NCI-H748 (cell line): Measurements from ENCODE around the gene DUSP22.

Source experiments
- DNase-seq: peaks from one replicate; lab custom pipeline; 2025; ENCODE audit not compliant: unreplicated experiment; lab: John Stamatoyannopoulos, UW

Gene DUSP22

DNA sequence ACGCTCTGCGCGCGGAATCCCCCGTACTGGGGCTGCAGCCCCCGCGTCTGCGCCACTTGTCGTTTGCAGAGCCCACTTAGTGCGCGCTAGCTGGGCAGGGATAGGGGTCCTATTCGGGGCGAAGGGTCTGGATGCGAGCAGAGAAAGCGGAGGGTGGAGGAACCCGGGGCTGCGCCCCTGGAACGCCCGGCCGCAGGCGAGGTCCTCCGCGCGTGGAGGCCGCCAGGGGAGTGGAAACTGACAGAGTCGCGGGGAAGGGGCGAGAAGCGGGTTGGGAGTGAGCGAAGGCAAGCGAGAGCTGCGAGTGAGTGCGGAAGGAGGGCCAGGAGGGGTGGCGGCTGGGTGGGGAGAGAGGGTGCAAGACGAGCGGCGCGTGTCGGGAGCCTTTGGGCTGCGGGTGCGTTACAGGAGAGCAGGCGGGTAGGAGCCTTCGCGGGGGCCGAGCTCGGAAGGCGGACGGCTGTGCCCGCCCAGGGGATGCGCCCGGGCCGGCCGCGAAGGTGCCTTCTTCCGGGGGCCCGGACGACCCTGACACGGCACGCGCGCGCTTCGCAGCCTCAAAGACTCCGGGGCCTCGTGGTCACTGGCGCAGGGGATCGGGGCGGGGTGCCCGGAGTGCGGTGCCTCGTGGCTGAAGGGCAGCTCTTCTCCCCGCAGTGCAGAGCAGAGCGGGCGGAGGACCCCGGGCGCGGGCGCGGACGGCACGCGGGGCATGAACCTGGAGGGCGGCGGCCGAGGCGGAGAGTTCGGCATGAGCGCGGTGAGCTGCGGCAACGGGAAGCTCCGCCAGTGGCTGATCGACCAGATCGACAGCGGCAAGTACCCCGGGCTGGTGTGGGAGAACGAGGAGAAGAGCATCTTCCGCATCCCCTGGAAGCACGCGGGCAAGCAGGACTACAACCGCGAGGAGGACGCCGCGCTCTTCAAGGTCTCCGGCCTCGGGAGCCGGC, 100.4 kb downstream of the DUSP22 start:
- peak; percentile 62 for DNase-seq

DNA sequence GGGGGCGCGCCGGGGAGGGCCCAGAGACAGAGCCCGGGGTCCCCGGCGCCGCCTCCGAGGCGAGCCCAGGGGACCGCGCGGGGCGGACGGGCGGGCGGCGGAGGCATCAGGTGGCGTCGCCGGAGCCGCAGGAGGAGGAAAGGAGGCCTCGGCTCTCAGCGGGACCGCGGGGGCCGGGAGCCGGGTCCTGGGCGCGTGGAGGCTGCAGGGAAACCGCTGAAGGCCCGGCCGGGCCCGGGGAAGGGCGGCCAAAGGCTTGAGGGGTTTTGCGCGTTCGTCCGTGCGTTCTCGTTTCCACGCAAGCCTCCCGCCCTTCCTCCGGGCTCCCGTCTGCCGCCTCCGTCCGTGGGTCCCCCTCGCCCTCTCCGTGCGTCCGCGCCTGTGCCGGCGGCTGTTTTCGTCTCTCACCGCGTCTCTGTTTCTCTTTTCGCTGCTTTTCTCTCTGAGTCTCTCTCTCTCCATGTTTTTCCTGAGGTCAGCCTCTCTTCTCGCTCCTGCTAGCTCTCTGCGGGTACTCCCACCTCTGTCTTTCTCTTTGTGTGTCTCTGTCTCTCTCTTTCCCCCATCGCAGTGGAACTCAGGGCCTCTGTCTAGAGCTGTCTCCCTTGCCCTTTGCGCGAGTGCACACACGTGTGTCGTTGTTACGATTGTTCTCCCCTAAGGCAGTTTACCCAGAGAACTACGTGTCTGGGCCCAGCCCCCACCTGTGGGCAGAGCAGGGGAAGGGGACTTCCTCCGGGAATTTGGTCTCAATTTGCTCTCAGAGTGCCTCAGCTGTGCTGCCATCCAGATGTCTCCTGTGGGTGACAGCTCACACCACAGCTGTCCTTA, 101.3 kb downstream of the DUSP22 start:
- peak; percentile 46 for DNase-seq

DNA sequence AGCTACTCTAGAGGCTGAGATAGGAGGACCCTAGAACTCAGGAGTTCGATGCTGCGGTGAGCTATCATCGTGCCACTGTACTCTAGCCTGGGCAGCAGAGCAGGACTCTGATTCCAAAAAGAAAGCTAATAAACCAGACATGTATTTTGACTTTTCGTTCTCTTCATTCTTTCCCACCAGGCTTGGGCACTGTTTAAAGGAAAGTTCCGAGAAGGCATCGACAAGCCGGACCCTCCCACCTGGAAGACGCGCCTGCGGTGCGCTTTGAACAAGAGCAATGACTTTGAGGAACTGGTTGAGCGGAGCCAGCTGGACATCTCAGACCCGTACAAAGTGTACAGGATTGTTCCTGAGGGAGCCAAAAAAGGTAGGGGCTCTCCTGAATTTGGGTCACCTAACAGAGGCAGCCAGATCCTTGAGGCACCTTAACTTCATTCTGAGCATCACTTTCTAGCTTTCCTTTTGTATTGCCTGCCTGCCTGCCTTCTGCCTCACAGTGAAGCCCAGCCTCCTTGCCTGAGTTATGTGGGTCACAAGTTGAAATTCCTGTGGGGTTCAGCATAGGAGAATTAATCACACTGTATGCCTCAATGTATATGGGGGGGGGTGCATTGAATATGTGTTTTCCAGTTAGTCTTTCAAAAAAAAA, 102.5 kb downstream of the DUSP22 start:
- DNase-seq, result no peak

DNA sequence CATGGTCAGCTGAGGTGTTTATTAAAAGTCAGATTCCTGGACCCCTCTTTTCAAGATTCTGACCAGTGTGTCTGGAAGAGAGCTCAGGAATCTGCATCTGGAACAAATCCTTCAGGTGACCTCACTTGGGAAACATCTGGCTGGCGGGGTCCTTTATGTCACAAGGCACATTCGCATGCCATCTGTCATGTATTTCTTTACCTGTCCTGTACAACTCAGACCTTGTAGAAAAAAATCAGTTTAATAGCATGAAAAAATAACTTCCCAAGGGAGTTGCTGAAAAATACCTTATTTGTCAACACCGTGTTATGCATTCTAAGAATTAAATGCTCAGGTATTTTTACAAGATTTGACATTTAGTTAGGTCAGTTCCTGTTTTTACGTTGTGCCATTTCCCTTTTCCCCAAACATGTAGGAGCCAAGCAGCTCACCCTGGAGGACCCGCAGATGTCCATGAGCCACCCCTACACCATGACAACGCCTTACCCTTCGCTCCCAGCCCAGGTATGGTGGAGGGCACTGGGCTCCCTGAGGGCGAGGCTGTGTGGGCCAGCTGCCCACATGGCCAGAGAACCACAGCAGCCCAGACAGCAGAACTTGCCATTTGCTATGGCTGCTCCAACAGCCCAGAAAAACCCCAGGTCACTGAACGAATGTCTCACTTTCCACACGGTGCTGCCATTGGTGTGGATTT, 103.3 kb downstream of the DUSP22 start:
- no peak for DNase-seq

DNA sequence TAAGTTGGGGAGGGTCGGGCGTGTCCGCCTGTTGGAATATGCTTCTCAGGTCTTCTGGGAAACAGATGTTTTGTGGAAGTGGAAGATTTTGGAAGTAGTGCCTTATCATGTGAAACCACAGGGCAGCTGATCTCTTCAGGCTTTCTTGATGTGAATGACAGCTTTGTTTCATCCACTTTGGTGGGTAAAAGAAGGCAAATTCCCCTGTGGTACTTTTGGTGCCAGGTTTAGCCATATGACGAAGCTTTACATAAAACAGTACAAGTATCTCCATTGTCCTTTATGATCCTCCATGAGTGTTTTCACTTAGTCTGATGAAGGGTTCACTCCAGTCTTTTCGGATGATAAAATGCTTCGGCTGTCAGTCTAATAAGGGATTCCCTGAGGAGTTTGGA, 103.8 kb downstream of the DUSP22 start:
- no peak for DNase-seq

DNA sequence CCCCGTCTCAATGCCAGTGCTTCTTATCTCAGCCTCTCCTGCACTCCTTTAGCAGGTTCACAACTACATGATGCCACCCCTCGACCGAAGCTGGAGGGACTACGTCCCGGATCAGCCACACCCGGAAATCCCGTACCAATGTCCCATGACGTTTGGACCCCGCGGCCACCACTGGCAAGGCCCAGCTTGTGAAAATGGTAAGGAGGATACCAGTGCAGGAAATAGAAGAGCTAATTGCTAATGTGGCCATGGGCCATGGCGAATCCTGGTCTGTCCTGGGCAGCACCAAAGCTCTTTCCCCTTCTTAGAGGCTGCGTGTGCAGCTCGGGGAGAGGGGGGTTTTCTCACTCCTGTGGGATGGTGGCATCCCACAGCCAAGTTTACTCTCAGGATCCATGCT, 104.8 kb downstream of the DUSP22 start:
- no peak for DNase-seq

DNA sequence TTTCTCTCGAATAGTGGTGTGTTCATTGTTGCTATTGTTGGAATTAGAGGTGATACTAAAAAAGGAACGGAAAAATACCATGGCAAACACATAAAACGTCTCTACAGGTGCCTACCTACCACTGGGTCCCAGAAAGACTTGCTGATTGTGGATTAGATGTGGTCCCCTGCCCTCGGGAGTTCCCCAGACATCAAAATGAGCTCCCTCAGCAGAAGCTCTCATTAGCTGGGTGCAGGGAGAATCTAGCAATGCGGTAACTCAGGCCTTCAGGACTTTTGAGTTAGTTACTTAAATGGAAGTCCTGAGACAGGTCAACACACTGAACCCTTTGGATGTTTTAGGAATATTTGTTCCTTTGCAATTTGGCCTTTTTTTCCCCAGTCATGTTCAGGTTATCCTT, 105.3 kb downstream of the DUSP22 start:
- DNase-seq, result no peak

DNA sequence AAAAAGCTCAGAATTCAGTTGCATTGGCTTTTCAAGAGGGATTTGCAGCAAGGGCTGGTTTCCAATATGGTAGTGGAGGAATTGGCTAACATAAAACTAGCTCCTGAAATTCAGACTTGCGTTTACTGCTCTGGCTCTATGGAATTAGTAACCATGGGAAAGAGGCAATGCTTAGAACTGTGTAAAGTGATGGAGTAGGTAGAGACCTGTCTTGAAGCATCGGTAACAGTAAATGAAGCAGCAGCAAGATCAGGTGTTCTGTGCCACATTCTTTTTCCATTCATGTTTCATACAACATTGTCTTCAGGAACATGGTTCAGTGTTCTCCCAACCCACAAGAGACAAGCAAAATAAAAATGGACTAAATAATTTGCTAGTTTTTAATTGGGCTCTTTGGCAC, 105.8 kb downstream of the DUSP22 start:
- no peak for DNase-seq

DNA sequence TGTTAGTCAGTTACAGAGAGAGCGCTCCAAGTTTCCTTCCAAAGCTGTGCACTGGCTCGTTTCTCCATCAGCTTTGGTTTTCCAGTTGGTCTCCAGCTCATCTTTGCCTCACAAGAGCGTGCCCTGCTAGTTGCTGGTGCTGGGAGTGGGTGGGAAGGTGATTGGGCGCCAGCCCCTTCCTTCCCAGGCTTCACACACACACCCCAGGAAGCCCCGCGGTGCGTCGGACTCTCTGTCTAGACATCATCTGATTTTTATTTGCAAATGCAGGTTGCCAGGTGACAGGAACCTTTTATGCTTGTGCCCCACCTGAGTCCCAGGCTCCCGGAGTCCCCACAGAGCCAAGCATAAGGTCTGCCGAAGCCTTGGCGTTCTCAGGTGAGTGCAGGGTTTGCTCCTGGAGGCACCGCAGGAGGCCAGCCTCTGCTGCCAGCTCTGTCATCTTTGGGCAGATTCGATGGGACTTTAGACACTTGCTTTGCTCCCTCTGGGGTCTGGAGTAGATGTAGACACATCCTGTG, 106.3 kb downstream of the DUSP22 start:
- DNase-seq, result peak; percentile 79

DNA sequence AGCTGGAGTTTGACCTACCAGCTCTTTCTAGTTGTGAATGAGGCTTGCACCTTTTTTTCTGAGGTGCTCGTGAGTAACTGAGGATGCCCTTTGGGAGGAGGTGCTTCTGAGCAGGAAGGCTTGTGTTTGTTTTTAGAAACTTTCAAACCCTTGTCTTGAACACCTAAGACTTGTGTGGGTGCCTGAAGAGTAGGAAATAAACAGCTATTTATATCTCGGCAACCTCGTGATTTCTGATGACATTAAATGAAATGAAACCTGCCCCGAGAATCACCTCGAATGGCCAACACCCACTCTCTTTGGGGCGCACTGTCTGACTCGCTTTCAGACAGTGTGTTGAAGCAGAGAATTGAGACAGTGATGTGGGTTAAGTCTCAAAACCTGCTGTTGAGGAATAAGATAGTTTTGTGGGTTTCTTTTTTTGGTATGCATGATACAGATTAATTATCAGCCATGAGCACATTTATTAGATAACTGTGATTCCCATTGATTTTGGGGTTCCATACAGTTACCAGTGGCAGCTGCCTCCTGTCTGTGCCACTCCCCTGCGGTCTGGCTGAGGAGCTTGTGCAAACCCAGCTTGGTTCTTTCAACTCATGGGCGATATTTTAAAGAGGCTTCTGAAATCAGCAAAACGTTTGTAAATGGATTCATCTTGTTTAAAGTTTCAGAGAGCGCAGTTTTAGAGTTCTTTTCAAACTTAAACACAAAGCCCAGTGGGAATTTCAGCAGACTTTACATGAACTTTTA, 107.7 kb downstream of the DUSP22 start:
- no peak for DNase-seq

DNA sequence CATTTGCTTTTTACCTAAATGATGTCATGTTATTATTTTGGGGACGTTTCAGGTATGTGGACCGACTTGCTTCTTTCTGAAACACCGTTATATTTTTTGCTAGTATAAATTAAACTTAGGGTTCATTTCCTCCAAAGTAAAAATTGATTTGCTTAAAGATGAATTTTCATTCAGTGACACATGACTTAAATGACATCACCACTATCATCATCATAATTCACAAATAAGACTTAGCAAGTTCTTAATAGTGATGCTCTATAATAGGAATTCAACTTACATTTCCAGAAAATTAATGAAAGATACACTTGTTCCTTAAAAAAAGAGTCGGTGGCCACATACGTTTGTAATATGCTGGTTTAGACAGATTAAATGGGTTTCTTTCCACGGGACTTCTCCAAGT, 108.5 kb downstream of the DUSP22 start:
- no peak for DNase-seq
